DOHH2 (cell line): ENCODE data around the gene CFAP74.

ENCODE experiments used
- H3F3A ChIP-seq: fragments of 200-600 bp; sonication (generic), shearing (Covaris generic); 2 replicates; pipeline ENCODE4 v1.6.0; 2016; ENCODE audit warnings: antibody characterized with exemption, mild to moderate bottlenecking; ENCODE audit not compliant: control insufficient read depth, insufficient read depth
- H3K27ac ChIP-seq: fragments of 200-600 bp; sonication (generic); 2 replicates; pipeline ENCODE4 v1.5.1; 2014; ENCODE audit warnings: low read depth, mild to moderate bottlenecking, low read length, moderate library complexity
- H3K27me3 ChIP-seq: fragments of 200-600 bp; sonication (generic); 2 replicates; pipeline ENCODE4 v1.6.1; 2014; ENCODE audit warnings: mild to moderate bottlenecking, low read length, mixed read lengths; ENCODE audit not compliant: control insufficient read depth
- H3K36me3 ChIP-seq: fragments of 200-600 bp; sonication (generic); 2 replicates; pipeline ENCODE4 v1.6.1; 2014; ENCODE audit warnings: mild to moderate bottlenecking, low read length, moderate library complexity, mixed read lengths; ENCODE audit not compliant: control insufficient read depth
- H3K4me1 ChIP-seq: fragments of 200-600 bp; sonication (generic); 2 replicates; pipeline ENCODE4 v1.6.1; 2014; ENCODE audit warnings: mild to moderate bottlenecking, low read length, mixed read lengths; ENCODE audit not compliant: control insufficient read depth
- H3K4me2 ChIP-seq: fragments of 200-600 bp; sonication (generic); 2 replicates; pipeline ENCODE4 v1.6.0; 2014; ENCODE audit warnings: mild to moderate bottlenecking, low read length, moderate library complexity
- H3K4me3 ChIP-seq: fragments of 200-600 bp; sonication (generic); 2 replicates; pipeline ENCODE4 v1.5.1; 2014; ENCODE audit warnings: mild to moderate bottlenecking, low read length, mixed read lengths
- H3K79me2 ChIP-seq: fragments of 200-600 bp; sonication (generic); 2 replicates; pipeline ENCODE4 v1.6.1; 2014; ENCODE audit warnings: mild to moderate bottlenecking, low read length, mixed read lengths; ENCODE audit not compliant: control insufficient read depth
- H3K9me2 ChIP-seq: fragments of 200-600 bp; sonication (generic); replicated peaks from 2 replicates; pipeline ENCODE4 v1.6.1; 2014; ENCODE audit warnings: mild to moderate bottlenecking, low read length, mixed read lengths; ENCODE audit not compliant: control insufficient read depth
- H3K9me3 ChIP-seq: fragments of 200-600 bp; sonication (generic); 2 replicates; pipeline ENCODE4 v1.6.1; 2014; ENCODE audit warnings: antibody characterized with exemption, low read length, mixed read lengths; ENCODE audit not compliant: control insufficient read depth, insufficient read depth
- H4K20me1 ChIP-seq: fragments of 200-600 bp; sonication (generic); 2 replicates; pipeline ENCODE4 v1.6.0; 2014; ENCODE audit warnings: low read depth, mild to moderate bottlenecking, antibody characterized with exemption, low read length, moderate library complexity; ENCODE audit not compliant: control insufficient read depth, insufficient read depth
- CTCF ChIP-seq: fragments of 200-600 bp; sonication (generic); IDR thresholded peaks from one replicate; pipeline ENCODE4 v1.5.1; 2014; ENCODE audit warnings: antibody characterized with exemption, mild to moderate bottlenecking, low read depth, low read length; ENCODE audit not compliant: poor library complexity, severe bottlenecking
- EZH2phosphoT487 ChIP-seq: fragments of 200-600 bp; sonication (generic); IDR thresholded peaks from 2 replicates; pipeline ENCODE4 v1.6.1; 2017; ENCODE audit warnings: borderline replicate concordance, mild to moderate bottlenecking, antibody characterized with exemption, low read length, moderate library complexity, mixed read lengths

The CFAP74 gene

GRCh38 chr1:2032737-2033136 is 29.2 kb upstream of the CFAP74 start:
- H3F3A ChIP-seq = no peaks in the 10 kb centered on the region
- H4K20me1 ChIP-seq = no peaks in the 10 kb centered on the region
- H3K4me3 ChIP-seq = no peak overlapping the region
- no peaks in the 10 kb centered on the region for H3K27me3 ChIP-seq
- H3K36me3 ChIP-seq = no peaks in the 10 kb centered on the region
- no peak for TF ChIP-seq CTCF
- no peak for TF ChIP-seq EZH2phosphoT487
- H3K27ac ChIP-seq = no peak overlapping the region
- no peaks in the 10 kb centered on the region for H3K9me2 ChIP-seq
- H3K9me3 ChIP-seq = no peaks in the 10 kb centered on the region
- H3K4me2 ChIP-seq = no peak overlapping the region
- H3K4me1 ChIP-seq = no peaks in the 10 kb centered on the region
- no peaks in the 10 kb centered on the region for H3K79me2 ChIP-seq

- Histone ChIP-seq H4K20me1 (no peaks in the 10 kb centered on the region), H3K27ac (no peak overlapping the region), H3K9me3 (no peaks in the 10 kb centered on the region), H3K9me2 (no peaks in the 10 kb centered on the region), H3K79me2 (no peaks in the 10 kb centered on the region), H3K4me3 (no peak overlapping the region), H3F3A (no peaks in the 10 kb centered on the region), H3K4me1 (no peaks in the 10 kb centered on the region), H3K27me3 (no peaks in the 10 kb centered on the region), H3K4me2 (no peak overlapping the region), H3K36me3 (no peaks in the 10 kb centered on the region)
- TF ChIP-seq CTCF (no peak), EZH2phosphoT487 (no peak)
Observed at GRCh38 chr1:2031546-2032540, 28.3 kb upstream of the CFAP74 start.

- H3K4me3 ChIP-seq = no peak overlapping the region
- no peaks in the 10 kb centered on the region for H3K79me2 ChIP-seq
- no peak overlapping the region for H3K27ac ChIP-seq
- H3F3A ChIP-seq = no peaks in the 10 kb centered on the region
- H4K20me1 ChIP-seq = no peaks in the 10 kb centered on the region
- no peak for TF ChIP-seq CTCF
- TF ChIP-seq EZH2phosphoT487 = no peak
- H3K9me2 ChIP-seq = no peaks in the 10 kb centered on the region
- H3K9me3 ChIP-seq = no peaks in the 10 kb centered on the region
- H3K27me3 ChIP-seq = no peaks in the 10 kb centered on the region
- H3K36me3 ChIP-seq = no peaks in the 10 kb centered on the region
- H3K4me1 ChIP-seq = no peaks in the 10 kb centered on the region; the same call in 1 of the 2 replicates
- H3K4me2 ChIP-seq = no peak overlapping the region
Observed at GRCh38 chr1:2030076-2030871, 26.7 kb upstream of the CFAP74 start.
